ENCODE results near the gene BNIPL.

BNIPL gene

GRCh38 chr1:151011154-151011850 is 25.1 kb upstream of the BNIPL start:
- DNase-seq = no peak

DNA sequence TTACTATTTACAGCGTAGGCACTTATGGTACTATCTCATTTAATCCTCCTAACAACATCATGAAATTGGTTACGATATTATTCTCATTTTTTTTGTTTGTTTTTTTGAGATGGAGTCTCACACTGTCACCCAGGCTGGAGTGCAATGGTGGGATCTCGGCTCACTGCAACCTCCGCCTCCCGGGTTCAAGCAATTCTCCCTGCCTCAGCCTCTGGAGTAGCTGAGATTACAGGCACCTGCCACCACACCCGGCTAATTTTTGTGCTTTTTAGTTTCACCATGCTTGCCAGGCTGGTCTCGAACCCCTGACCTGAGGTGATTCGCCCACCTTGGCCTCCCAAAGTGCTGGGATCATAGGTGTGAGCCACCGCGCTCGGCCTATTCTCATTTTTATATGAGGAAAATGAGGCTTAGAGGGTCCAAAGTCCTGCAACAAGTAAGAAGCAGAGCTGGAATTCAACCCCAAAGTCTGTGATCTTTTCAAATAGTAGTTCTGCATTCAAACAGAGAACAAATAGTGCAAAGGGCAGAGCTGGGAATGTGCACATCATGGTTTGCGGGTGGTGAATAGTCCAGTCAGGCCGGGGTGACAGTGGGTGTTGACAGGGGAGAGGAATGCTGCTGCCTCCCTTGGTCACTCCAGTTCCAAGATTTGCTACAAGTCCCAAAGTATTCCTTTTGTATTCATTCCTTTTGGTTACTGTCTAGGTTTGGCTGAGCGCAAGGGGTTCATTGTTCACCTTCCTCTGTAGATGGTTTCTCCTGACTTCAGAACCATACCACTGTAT is 23.5 kb upstream of the BNIPL start:
- no peak for DNase-seq

GRCh38 chr1:151013518-151013917 is 22.9 kb upstream of the BNIPL start:
- no peak for DNase-seq

DNA sequence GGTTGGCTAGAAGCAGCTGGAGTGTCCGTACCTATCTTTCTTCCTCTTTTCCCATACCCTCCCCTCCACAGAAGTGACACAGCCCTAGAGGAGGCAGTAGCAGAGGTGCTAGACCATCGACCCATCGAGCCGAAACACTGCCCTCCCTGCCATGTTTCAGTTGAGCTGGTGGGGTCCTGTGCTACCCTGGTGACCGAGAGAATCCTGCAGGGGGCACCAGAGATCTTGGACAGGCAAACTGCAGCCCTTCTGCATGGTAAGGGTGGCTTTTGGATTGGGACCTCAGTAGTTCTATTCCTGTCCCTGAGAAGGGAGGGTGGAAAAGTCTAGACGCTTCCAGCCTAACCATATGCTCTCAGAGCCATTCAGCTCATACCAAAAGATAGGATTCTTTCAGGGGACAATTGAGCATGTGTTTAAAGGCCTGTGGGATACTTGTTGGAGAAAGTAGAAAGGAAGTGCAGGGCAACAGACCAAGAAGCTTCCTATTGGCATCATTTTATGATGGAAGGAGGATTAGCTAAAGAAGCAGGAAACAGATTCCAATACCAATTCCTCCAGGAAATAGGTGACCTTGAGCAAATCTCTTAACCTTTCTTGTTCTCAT is 11.7 kb upstream of the BNIPL start:
- DNase-seq = peak; percentile 92

- no peak for DNase-seq
These were observed 9.9 kb upstream of the BNIPL start for GRCh38 chr1:151026460-151026859.

- DNase-seq = no peak
These were observed 4.2 kb upstream of the BNIPL start for GRCh38 chr1:151032164-151032563.

GRCh38 chr1:151035167-151035566 is 1.2 kb upstream of the BNIPL start:
- DNase-seq = no peak

GRCh38 chr1:151037032-151037431 is 646 bp downstream of the BNIPL start:
- DNase-seq = no peak

DNA sequence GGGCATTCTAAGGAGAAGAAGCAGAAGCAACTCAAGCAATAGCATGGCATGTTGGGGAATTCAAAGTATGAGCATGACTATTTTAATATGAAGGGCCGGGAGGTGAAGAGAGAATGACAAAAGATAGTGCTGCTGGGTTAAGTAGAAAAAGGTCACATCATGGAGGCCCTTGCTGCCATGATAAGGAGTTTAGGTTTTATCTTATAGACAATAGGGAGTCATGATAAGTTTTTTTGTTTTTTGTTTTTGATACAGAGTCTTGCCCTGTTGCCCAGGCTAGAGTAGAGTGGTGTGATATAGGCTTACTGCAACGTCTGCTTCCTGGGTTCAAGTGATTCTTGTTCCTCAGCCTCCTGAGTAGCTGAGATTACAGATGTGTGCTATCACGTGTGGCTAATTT is 3.1 kb downstream of the BNIPL start:
- no peak for DNase-seq

GRCh38 chr1:151043163-151043562 is 6.8 kb downstream of the BNIPL start:
- DNase-seq = no peak

DNA sequence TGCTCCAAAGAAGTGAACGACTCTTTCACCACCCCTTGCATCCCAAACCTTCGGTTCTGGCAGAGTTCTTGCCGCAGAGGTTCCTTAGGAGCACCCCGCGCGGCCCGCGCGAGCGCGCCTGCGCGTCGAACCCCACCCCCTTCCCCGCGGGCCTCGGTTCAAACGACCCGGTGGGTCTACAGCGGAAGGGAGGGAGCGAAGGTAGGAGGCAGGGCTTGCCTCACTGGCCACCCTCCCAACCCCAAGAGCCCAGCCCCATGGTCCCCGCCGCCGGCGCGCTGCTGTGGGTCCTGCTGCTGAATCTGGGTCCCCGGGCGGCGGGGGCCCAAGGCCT is 11.2 kb downstream of the BNIPL start, which contains the start of gene C1orf56:
Gene C1orf56 (plus strand): TSS at position 161 of the 334 bp plus-strand sequence. CDS start 97 bp downstream, at position 258.
- DNase-seq = peak; percentile 62

DNA sequence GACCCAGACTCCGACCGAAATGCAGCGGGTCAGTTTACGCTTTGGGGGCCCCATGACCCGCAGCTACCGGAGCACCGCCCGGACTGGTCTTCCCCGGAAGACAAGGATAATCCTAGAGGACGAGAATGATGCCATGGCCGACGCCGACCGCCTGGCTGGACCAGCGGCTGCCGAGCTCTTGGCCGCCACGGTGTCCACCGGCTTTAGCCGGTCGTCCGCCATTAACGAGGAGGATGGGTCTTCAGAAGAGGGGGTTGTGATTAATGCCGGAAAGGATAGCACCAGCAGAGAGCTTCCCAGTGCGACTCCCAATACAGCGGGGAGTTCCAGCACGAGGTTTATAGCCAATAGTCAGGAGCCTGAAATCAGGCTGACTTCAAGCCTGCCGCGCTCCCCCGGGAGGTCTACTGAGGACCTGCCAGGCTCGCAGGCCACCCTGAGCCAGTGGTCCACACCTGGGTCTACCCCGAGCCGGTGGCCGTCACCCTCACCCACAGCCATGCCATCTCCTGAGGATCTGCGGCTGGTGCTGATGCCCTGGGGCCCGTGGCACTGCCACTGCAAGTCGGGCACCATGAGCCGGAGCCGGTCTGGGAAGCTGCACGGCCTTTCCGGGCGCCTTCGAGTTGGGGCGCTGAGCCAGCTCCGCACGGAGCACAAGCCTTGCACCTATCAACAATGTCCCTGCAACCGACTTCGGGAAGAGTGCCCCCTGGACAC is 11.7 kb downstream of the BNIPL start:
- DNase-seq = peak; percentile 46

GRCh38 chr1:151048645-151049032 is 12.3 kb downstream of the BNIPL start:
- no peak for DNase-seq

- DNase-seq = no peak
These were observed 13.1 kb downstream of the BNIPL start for GRCh38 chr1:151049458-151049857.

DNA sequence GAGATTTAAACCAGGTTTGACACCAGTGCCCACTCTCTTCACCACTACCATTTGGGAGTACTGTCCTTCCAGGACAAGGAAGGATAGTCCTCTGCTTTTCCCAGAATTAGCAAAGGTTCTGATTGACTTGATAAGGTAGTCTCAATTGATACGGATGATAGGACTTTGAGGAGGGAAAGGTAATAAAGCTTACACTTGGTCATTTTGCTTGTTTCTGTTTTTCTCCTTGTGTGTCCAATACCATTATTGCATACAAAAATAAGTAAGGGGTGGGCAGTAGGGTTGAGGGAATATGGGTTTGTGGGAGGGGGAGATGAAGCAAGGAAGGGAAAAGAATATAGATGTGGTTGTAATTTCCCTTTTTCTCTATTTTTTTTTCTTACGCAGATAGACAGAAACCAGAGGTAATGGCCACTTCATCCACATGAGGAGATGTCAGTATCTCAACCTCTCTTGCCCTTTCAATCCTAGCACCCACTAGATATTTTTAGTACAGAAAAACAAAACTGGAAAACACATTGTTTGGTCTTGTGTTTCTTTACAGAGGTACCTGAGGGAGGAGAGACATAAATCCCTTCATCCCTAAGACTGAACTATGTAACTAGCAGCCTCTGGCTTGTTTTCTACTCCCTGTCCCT is 13.8 kb downstream of the BNIPL start:
- no peak for DNase-seq

DNA sequence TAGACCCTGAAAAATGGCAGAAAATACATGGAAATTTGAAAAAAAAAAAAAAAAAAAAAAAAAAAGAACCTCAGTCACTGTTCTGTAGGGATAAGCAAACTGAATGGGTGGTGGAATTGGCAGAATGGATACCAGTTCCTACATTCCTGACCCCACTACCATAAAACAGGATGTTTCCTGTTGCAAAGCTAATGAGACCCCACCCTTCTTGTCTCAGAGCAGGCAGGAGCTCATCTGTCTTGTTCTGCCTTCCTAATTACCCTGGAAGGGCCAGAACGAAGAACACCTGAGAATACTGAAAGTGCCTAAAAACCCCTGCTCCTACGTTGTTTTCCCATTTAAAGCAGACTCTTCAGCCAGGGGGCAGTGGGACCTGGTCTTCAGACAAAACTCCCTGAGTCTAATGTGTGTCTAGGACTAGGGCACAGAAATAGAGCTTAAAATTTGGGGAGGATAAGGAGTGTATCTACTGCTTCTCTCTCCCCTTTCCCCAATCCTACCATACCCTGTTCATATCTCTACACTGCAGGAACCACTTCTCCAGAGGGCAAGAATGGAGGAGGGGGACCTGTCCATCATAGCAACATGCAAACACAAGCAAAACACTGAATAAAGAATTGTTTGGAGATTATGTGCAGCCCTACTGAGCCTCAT is 15.1 kb downstream of the BNIPL start:
- DNase-seq = no peak

DNA sequence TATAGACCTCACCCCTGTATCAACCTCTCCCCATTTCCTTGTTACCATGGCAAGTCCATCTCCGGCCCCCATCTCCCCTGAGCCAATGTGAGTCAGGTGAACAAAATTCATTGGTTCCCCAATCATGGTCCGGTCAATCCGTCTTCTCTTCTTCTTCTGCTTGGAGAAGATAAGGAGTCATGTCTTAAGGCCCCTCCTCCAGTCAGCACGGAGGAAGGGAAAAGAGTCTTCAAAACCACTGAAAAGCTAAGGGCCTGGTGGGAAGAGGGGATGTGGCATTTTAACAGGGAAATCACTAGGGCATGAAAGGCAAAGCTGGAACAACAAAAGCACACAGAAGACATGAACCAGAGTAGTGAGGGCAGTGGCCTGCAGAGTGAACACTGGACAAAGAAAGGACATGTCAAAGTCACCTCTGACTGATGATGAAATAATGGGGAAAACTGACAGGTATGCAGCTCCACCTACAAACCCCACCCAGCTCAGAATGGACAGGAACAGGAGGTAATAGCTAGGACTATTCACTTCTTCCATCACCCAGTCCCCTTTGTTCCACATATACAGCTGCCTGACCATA is 18.7 kb downstream of the BNIPL start:
- no peak for DNase-seq

DNA sequence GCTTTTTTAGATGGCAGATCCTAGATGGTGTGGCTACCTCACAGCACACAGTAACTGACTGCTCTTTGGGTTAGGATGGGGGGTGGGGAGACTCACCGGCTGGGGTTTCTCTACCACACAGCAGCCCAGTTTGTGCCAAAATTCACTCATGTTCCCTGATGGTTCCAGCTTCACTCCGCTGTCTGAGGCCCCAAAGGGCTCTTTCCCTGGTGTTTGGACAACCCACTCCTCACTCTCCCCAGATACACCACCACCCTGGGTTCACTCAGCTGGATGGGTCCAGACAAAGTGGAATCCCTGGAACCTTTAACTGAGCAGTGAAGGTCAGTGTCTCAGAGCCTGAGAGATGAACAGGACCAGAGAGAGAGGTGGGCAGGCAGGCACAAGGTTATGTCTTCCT is 19.2 kb downstream of the BNIPL start:
- DNase-seq = no peak

DNA sequence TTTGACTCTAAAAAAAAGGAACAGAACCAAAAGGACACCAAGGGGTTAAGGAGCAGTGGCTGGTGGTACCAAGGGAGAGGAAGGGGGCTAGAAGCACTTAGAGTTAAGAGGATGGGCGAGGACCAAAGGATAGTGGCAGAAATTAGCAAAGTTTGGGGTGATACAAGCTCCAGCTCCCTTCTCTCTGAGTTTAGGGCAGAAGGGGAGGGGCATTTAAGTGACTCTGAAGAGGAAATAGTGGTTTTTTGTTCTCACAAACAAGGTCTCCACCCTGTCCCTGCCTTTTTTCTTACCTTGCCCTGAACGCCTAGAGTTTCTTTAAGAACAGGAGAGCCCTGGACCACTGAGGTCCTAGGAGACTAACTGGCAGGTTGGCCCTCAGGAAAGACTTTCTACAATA is 19.8 kb downstream of the BNIPL start:
- no peak for DNase-seq

DNA sequence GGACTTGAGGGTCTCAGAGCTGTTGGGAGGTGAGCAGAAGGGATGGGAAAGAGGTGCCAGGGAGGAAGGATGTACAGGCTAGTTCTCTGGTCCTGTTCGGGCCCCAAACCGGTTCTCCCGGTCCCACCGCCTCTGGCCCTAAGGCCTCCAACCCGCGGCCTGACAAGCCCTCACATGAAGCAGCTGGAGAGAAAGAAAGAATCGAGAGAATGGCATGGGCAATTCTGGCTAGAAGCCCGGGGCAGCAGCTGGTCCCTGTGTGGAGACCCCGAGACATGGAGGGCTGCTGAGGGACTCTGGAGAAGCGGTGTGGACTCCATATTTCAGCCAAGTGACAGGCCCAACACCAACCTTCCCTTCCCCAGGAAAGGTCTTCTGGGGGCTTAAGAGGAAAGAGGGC is 22.3 kb downstream of the BNIPL start:
- DNase-seq = peak; percentile 65

DNA sequence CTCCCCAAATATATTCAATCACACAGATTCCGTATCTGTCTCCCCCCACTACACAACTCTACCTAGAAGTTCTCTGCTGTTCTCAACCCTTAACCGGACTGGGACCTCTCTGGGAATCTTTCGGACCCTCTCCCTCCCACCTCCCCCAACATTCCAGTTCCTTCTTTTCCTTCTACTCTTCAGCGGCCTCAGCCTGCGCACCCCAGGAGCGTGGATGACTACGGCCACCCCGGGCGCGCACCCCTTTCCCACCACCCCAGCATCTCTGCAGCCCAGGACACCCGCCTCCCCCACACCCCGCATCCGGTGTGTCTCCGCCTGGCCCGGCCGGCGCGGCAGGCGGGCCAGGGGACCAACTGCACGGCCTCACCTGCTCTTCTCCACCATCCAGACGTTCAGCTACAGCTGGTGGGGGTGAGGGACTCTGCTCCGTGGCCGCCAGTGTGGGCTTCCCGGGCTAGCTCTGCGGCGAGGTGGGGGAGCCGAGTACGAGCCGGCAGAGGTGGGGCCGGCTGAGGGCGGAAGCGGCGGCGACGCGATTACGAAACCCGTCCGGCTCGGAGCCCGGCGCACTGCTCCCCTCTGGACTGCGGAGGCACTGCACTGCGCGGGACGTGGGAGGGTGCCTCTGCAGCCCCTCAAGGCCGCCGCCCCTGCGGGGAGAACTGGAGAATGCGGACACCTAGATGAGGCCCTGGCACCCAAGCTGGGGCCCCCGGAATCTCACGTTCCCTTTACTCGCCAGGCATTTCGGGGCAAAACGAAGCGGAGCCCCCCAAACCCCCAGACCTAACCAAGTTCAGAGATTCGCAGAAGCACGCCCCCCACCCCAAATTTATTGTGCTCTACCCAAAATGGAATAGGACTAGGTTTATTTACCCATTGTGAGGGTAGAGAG is 23.0 kb downstream of the BNIPL start, which contains the start of gene CDC42SE1:
Gene CDC42SE1 (minus strand): TSS at position 514 of the 898 bp plus-strand sequence. CDS start 3,892 bp downstream, outside the sequence.
- peak; percentile 84 for DNase-seq
